ENCODE results near the gene USP5. TPM values are rescaled to one million over a fixed set of nuclear protein-coding genes. Genes with fewer than 3 reads are reported as not detected.

The USP5 gene
- total RNA-seq, 1 experiment from 2014 or later = 80.2 TPM

DNA sequence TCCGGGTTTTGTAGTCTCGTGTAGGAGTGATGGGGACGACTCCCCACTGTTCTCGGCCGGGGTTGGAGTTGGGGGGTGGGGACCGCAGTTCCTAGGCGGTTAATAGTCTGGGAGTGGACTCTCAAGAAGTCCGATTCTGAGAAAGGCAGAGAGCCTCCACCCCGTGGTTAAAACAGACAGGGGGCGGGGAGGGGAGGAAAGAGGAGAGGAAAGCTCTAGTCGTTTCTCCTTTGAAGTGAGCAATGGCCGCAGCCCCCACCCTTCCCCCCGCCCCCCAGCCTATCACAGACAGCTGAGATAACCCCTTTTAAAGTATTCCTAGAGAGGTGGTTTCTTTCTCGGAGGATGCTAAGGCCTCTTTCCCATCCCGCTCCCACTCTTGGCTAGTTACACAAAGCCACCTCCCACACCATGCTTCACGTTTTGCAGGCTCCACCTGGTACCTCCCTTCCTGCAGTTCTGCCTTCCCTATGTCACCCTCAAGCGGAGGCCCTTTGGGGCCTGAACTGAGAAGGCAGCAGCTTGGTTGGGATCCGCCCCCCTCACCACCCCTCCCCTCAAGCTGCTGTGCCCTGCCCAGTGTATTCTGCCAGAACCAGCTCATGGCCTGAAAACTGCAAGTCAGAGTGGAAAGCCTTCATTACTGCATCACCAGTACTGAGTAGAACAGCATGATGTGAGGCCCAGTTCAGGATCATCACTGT lies 853 bp downstream of the USP5 start:
- H3K4me1 Mint-ChIP-seq (ENCODE audit: insufficient read depth, unreplicated experiment) = peaks cover 31% of the 10 kb centered on the region
- intact Hi-C loops (cut with micrococcal nuclease) = loop anchor here (1.0 kb wide), 1 partner anchor 38 kb away; no protein-coding TSS in a partner anchor

GRCh38 chr12:6853626-6854025 lies 1.7 kb downstream of the USP5 start:
- POLR2A ChIA-PET = interaction anchor here (0.5 to 7.9 kb wide), 17 partner anchors 8 to 248 kb away, joined by 3 to 130 read pairs (median 10); partner anchors contain the start of genes COPS7A, MLF2, PTMS and SPSB2
- Mint-ChIP-seq H3K36me3 (ENCODE audit: insufficient read depth, unreplicated experiment) (peaks cover 52% of the 10 kb centered on the region), H3K4me3 (ENCODE audit: unreplicated experiment) (peak overlapping the region; percentile 88), H3K27me3 (ENCODE audit: insufficient read depth, unreplicated experiment) (no peaks in the 10 kb centered on the region), H3K4me1 (ENCODE audit: insufficient read depth, unreplicated experiment) (peaks cover 31% of the 10 kb centered on the region), H3K9me3 (ENCODE audit: unreplicated experiment) (no peaks in the 10 kb centered on the region), H3K27ac (ENCODE audit: low read depth, unreplicated experiment) (peak overlapping the region; percentile 90)
- intact Hi-C loops (cut with micrococcal nuclease) = no loop called here
- no TSS peak for BruUV-seq (replicated peaks)
- TF ChIP-seq, protein P1, sequence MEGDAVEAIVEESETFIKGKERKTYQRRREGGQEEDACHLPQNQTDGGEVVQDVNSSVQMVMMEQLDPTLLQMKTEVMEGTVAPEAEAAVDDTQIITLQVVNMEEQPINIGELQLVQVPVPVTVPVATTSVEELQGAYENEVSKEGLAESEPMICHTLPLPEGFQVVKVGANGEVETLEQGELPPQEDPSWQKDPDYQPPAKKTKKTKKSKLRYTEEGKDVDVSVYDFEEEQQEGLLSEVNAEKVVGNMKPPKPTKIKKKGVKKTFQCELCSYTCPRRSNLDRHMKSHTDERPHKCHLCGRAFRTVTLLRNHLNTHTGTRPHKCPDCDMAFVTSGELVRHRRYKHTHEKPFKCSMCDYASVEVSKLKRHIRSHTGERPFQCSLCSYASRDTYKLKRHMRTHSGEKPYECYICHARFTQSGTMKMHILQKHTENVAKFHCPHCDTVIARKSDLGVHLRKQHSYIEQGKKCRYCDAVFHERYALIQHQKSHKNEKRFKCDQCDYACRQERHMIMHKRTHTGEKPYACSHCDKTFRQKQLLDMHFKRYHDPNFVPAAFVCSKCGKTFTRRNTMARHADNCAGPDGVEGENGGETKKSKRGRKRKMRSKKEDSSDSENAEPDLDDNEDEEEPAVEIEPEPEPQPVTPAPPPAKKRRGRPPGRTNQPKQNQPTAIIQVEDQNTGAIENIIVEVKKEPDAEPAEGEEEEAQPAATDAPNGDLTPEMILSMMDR (IDR thresholded peaks at IDR 0.05; ENCODE audit: unreplicated experiment) = no peak
- DNase-seq (ENCODE audit: unreplicated experiment) = no peak
- CTCF ChIA-PET = interaction anchor here (0.7 to 7.3 kb wide), 8 partner anchors 12 to 283 kb away, joined by 3 to 40 read pairs (median 8); partner anchors contain the start of gene SPSB2

More for the DNA sequence above, 853 bp downstream of the USP5 start:
- no TSS peak for BruUV-seq (replicated peaks)
- peak overlapping the region; percentile 90 for H3K27ac Mint-ChIP-seq (ENCODE audit: low read depth, unreplicated experiment)
- ChIA-PET CTCF (interaction anchor here (0.6 to 7.3 kb wide), 10 partner anchors 13 to 282 kb away, joined by 3 to 40 read pairs (median 4); partner anchors contain the start of gene SPSB2), POLR2A (interaction anchor here (0.6 to 7.9 kb wide), 27 partner anchors 9 to 654 kb away, joined by 3 to 130 read pairs (median 6); partner anchors contain the start of genes C12orf57, COPS7A, GNB3 and MLF2)
- H3K9me3 Mint-ChIP-seq (ENCODE audit: unreplicated experiment) = no peaks in the 10 kb centered on the region
- TF ChIP-seq, protein P1 (IDR thresholded peaks at IDR 0.05; ENCODE audit: unreplicated experiment) = no peak
- DNase-seq (ENCODE audit: unreplicated experiment) = peak; percentile 38
- H3K36me3 Mint-ChIP-seq (ENCODE audit: insufficient read depth, unreplicated experiment) = peaks cover 52% of the 10 kb centered on the region
- H3K27me3 Mint-ChIP-seq (ENCODE audit: insufficient read depth, unreplicated experiment) = no peaks in the 10 kb centered on the region
- H3K4me3 Mint-ChIP-seq (ENCODE audit: unreplicated experiment) = peak overlapping the region; percentile 88

DNA sequence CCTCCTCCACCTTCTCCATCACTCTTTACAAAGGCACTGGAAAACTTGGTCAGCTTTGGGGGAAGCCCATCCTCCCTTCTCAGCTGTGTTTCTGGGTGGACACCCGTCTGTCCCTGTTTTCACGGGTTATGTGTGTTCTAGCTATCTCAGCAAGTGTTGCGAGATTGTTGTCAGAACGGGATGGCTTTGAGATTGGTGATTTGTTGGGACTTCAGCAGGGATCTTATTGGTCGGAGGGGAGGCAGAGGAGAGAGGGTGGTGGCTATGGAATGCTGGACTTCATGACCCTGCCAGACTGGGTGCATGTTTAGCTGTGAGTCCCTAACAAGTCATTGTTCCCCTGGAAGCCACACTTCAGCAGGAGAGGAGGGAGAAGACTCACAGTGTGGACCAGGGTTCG lies 2.1 kb downstream of the USP5 start:
- Mint-ChIP-seq H3K9me3 (ENCODE audit: unreplicated experiment) (no peaks in the 10 kb centered on the region), H3K4me3 (ENCODE audit: unreplicated experiment) (peak overlapping the region; percentile 88), H3K27ac (ENCODE audit: low read depth, unreplicated experiment) (peak overlapping the region; percentile 90), H3K27me3 (ENCODE audit: insufficient read depth, unreplicated experiment) (no peaks in the 10 kb centered on the region), H3K4me1 (ENCODE audit: insufficient read depth, unreplicated experiment) (peaks cover 31% of the 10 kb centered on the region), H3K36me3 (ENCODE audit: insufficient read depth, unreplicated experiment) (peaks cover 52% of the 10 kb centered on the region)
- TF ChIP-seq, protein P1 (IDR thresholded peaks at IDR 0.05; ENCODE audit: unreplicated experiment) = no peak
- BruUV-seq (replicated peaks) = no TSS peak
- intact Hi-C loops (cut with micrococcal nuclease) = no loop called here
- CTCF ChIA-PET = interaction anchor here (0.6 to 7.3 kb wide), 6 partner anchors 12 to 119 kb away, joined by 3 to 40 read pairs (median 10); partner anchors contain the start of gene SPSB2
- POLR2A ChIA-PET = interaction anchor here (0.5 to 7.9 kb wide), 5 partner anchors 13 to 246 kb away, joined by 3 to 130 read pairs (median 11); partner anchors contain the start of genes MLF2 and TPI1
- DNase-seq (ENCODE audit: unreplicated experiment) = no peak

DNA sequence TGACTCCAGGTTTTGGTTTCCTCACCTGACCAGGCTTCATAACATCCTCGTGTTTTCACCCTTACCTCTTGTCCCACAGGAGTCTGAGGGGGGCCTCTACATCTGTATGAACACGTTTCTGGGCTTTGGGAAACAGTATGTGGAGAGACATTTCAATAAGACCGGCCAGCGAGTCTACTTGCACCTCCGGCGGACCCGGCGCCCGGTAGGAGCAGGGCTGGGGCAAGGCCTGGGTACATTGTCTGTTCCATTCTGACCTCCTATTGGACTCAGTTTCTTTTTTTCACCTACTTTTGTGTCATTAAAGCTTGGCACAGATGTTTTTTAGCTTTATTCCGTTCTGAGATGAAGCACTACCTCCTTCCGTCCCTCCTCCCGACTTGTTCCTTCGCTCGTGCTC lies 3.4 kb downstream of the USP5 start:
- Mint-ChIP-seq H3K4me1 (ENCODE audit: insufficient read depth, unreplicated experiment) (peaks cover 19% of the 10 kb centered on the region), H3K36me3 (ENCODE audit: insufficient read depth, unreplicated experiment) (peaks cover 52% of the 10 kb centered on the region), H3K9me3 (ENCODE audit: unreplicated experiment) (no peaks in the 10 kb centered on the region), H3K27ac (ENCODE audit: low read depth, unreplicated experiment) (no peak overlapping the region), H3K27me3 (ENCODE audit: insufficient read depth, unreplicated experiment) (no peaks in the 10 kb centered on the region), H3K4me3 (ENCODE audit: unreplicated experiment) (no peak overlapping the region)
- ChIA-PET POLR2A (interaction anchor here (0.9 to 7.9 kb wide), 2 partner anchors 12 to 17 kb away, joined by 3 to 130 read pairs; partner anchors contain the start of gene TPI1), CTCF (interaction anchor here (0.6 to 7.3 kb wide), 5 partner anchors 14 to 77 kb away, joined by 3 to 40 read pairs (median 3); partner anchors contain the start of gene SPSB2)
- no TSS peak for BruUV-seq (replicated peaks)
- intact Hi-C loops (cut with micrococcal nuclease) = no loop called here
- no peak for DNase-seq (ENCODE audit: unreplicated experiment)
- TF ChIP-seq, protein P1 (IDR thresholded peaks at IDR 0.05; ENCODE audit: unreplicated experiment) = no peak

Data from MCF 10A (cell line).